ENCODE data around the gene LPCAT3.

DNA sequence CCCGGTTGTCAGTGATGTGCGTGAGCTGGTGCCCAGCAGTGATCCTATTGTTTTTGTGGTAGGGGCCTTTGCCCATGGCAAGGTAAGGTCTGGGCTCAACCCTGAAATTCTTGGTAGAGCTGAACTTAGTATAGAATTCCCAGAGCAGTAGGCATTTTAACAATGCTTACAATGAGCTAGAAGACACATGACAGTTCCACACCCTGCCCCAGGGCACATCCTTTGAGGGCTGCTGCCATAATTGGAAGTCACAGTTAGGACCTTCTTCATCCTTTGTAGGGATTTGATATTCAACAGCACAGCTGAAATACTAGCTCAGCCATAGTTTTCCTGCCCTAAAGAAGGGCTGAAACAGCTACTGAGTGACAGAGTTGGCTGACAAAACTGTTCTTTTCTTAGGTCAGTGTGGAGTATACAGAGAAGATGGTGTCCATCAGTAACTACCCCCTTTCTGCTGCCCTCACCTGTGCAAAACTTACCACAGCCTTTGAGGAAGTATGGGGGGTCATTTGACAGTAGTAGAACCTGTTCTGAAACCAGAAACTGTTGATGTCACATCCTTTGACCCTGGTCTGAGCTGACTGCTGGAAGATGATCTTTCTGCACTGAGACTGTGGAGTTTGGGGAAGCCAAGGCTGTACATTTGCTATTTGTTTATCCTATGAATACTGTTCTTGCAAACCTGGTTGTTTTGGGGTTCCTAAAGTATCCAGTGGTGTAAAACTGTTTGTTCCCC lies 42.8 kb downstream of the LPCAT3 start:
- TF ChIP-seq, protein P1, sequence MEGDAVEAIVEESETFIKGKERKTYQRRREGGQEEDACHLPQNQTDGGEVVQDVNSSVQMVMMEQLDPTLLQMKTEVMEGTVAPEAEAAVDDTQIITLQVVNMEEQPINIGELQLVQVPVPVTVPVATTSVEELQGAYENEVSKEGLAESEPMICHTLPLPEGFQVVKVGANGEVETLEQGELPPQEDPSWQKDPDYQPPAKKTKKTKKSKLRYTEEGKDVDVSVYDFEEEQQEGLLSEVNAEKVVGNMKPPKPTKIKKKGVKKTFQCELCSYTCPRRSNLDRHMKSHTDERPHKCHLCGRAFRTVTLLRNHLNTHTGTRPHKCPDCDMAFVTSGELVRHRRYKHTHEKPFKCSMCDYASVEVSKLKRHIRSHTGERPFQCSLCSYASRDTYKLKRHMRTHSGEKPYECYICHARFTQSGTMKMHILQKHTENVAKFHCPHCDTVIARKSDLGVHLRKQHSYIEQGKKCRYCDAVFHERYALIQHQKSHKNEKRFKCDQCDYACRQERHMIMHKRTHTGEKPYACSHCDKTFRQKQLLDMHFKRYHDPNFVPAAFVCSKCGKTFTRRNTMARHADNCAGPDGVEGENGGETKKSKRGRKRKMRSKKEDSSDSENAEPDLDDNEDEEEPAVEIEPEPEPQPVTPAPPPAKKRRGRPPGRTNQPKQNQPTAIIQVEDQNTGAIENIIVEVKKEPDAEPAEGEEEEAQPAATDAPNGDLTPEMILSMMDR (IDR thresholded peaks at IDR 0.05), result no peak
- TF ChIP-seq POLR2AphosphoS5 (IDR thresholded peaks at IDR 0.05), result no peak

Measured in stomach (tissue), 4 donors.